Fibroblast of lung (primary cell): Measurements from ENCODE around the gene KRT76. TPM values are rescaled to one million over a fixed set of nuclear protein-coding genes. Genes with fewer than 3 reads are reported as not detected.

Source experiments
- DNase-seq, 2 donors: peaks; one replicate each; pipeline versions ENCODE4 v3.0.0 to v3.0.0-alpha.2; 2010; ENCODE audit warnings: low read depth in 2 of 2
- H2AFZ ChIP-seq: 2 replicates; pipeline ENCODE4 v1.5.1; 2012; ENCODE audit warnings: low read length, control low read depth, inconsistent platforms
- H3K27ac ChIP-seq: 2 replicates; pipeline ENCODE4 v1.5.1; 2011; ENCODE audit warnings: low read length, control low read depth; ENCODE audit not compliant: insufficient read depth
- H3K27me3 ChIP-seq: 2 replicates; pipeline ENCODE4 v1.5.1; 2011; ENCODE audit warnings: mild to moderate bottlenecking, low read length; ENCODE audit not compliant: control insufficient read depth, insufficient read depth
- H3K36me3 ChIP-seq: 2 replicates; pipeline ENCODE4 v1.5.1; 2011; ENCODE audit warnings: low read length; ENCODE audit not compliant: control insufficient read depth, insufficient read depth
- H3K4me1 ChIP-seq: 2 replicates; pipeline ENCODE4 v1.5.1; 2011; ENCODE audit warnings: low read length; ENCODE audit not compliant: control insufficient read depth, insufficient read depth; ENCODE audit errors: extremely low read depth
- H3K4me2 ChIP-seq: 2 replicates; pipeline ENCODE4 v1.5.1; 2011; ENCODE audit warnings: low read length, control low read depth; ENCODE audit not compliant: insufficient read depth; ENCODE audit errors: extremely low read depth
- H3K4me3 ChIP-seq, 4 experiments: fragments of 200-600 bp in 1 of 4; sonication (generic) in 1 of 4; replicated peaks in 1 of 4; 2 replicates each; pipeline ENCODE4 v1.5.1; 2011 to 2016; ENCODE audit warnings: low read length in 4 of 4, low read depth in 3 of 4, mild to moderate bottlenecking in 3 of 4, control low read depth in 2 of 4, inconsistent platforms in 1 of 4, mixed read lengths in 1 of 4; ENCODE audit not compliant: insufficient read depth in 1 of 4; ENCODE audit errors: control extremely low read depth in 1 of 4
- H3K79me2 ChIP-seq: 2 replicates; pipeline ENCODE4 v1.5.1; 2012; ENCODE audit warnings: mild to moderate bottlenecking, low read length, inconsistent platforms; ENCODE audit not compliant: control insufficient read depth, insufficient read depth
- H3K9ac ChIP-seq: 2 replicates; pipeline ENCODE4 v1.5.1; 2011; ENCODE audit warnings: mild to moderate bottlenecking, low read length, control low read depth; ENCODE audit not compliant: insufficient read depth
- H3K9me3 ChIP-seq: 2 replicates; pipeline ENCODE4 v1.5.1; 2012; ENCODE audit warnings: low read depth, low read length; ENCODE audit not compliant: control insufficient read depth, insufficient read depth
- H4K20me1 ChIP-seq: 2 replicates; pipeline ENCODE4 v1.5.1; 2011; ENCODE audit warnings: low read length; ENCODE audit not compliant: control insufficient read depth, insufficient read depth; ENCODE audit errors: extremely low read depth
- CTCF ChIP-seq, 2 donors: IDR thresholded peaks in 1 of 2; conservative IDR thresholded peaks in 1 of 2; 1 replicate in 1 of 2; 2 replicates in 1 of 2; pipeline ENCODE4 v1.5.1; 2011 to 2012; ENCODE audit warnings: low read length in 2 of 2, control low read depth in 1 of 2, inconsistent platforms in 1 of 2, low read depth in 1 of 2, mild to moderate bottlenecking in 1 of 2
- EZH2 ChIP-seq: IDR thresholded peaks from 2 replicates; pipeline ENCODE4 v1.5.1; 2012; ENCODE audit warnings: low read length, control low read depth, mild to moderate bottlenecking; ENCODE audit errors: missing control alignments
- polyA plus RNA-seq, 2 donors: library from polyadenylated mRNA; depleted of rRNA in 1 of 2; stranded (reverse) in 1 of 2; unstranded in 1 of 2; fragments of >200 nt; gene quantifications; 2 replicates each; pipeline ENCODE4 v1.2.1, GENCODE V29; 2011 to 2012; ENCODE audit warnings: missing spikeins in 1 of 2
- total RNA-seq: library from RNA; depleted of rRNA; stranded (reverse); fragments of >200 nt; gene quantifications from 2 replicates; pipeline ENCODE4 v1.2.1, GENCODE V29; 2014

The KRT76 gene
- total and polyA plus RNA-seq, 2 donors (not counting 1 experiment from before 2014, with no cell fraction given) = not detected

GRCh38 chr12:52771088-52771487 lies 6.1 kb downstream of the KRT76 start:
- no peak overlapping the region for H3K4me2 ChIP-seq
- no peak overlapping the region for H3K9ac ChIP-seq
- H3K9me3 ChIP-seq = no peaks in the 10 kb centered on the region
- H3K36me3 ChIP-seq = no peaks in the 10 kb centered on the region
- H3K27ac ChIP-seq = no peak overlapping the region
- H3K4me3 ChIP-seq = no peak overlapping the region
- DNase-seq = no peak
- peaks cover 14% of the 10 kb centered on the region for H3K27me3 ChIP-seq
- no peaks in the 10 kb centered on the region for H3K4me1 ChIP-seq
- H2AFZ ChIP-seq = no peak overlapping the region
- H4K20me1 ChIP-seq = no peaks in the 10 kb centered on the region
- no peaks in the 10 kb centered on the region for H3K79me2 ChIP-seq
- TF ChIP-seq EZH2 (no peak), CTCF (conservative IDR thresholded peaks at IDR 0.05 in 1 of 2, IDR thresholded peaks at IDR 0.05 in 1 of 2; ENCODE audit: low read depth in 1 of 2, low read length in 2 of 2) (no peak)

- no peak overlapping the region for H3K4me2 ChIP-seq
- H2AFZ ChIP-seq = no peak overlapping the region
- H3K4me3 ChIP-seq = no peak overlapping the region
- H3K27me3 ChIP-seq = peaks cover 14% of the 10 kb centered on the region
- H3K27ac ChIP-seq = no peak overlapping the region
- no peaks in the 10 kb centered on the region for H4K20me1 ChIP-seq
- no peak overlapping the region for H3K9ac ChIP-seq
- H3K79me2 ChIP-seq = no peaks in the 10 kb centered on the region
- no peaks in the 10 kb centered on the region for H3K4me1 ChIP-seq
- no peak for TF ChIP-seq EZH2
- no peak for TF ChIP-seq CTCF (conservative IDR thresholded peaks at IDR 0.05 in 1 of 2, IDR thresholded peaks at IDR 0.05 in 1 of 2; ENCODE audit: low read depth in 1 of 2, low read length in 2 of 2)
- H3K9me3 ChIP-seq = no peaks in the 10 kb centered on the region
- H3K36me3 ChIP-seq = no peaks in the 10 kb centered on the region
- no peak for DNase-seq
Measured at GRCh38 chr12:52769946-52770345, 7.2 kb downstream of the KRT76 start.

- no peaks in the 10 kb centered on the region for H4K20me1 ChIP-seq
- no peak for TF ChIP-seq CTCF (conservative IDR thresholded peaks at IDR 0.05 in 1 of 2, IDR thresholded peaks at IDR 0.05 in 1 of 2; ENCODE audit: low read depth in 1 of 2, low read length in 2 of 2)
- TF ChIP-seq EZH2 = no peak
- H3K4me1 ChIP-seq = no peaks in the 10 kb centered on the region
- H3K4me2 ChIP-seq = no peak overlapping the region
- H3K27me3 ChIP-seq = peaks cover 14% of the 10 kb centered on the region
- no peak overlapping the region for H3K9ac ChIP-seq
- H3K79me2 ChIP-seq = no peaks in the 10 kb centered on the region
- no peak overlapping the region for H3K27ac ChIP-seq
- no peak overlapping the region for H3K4me3 ChIP-seq
- H3K36me3 ChIP-seq = no peaks in the 10 kb centered on the region
- H2AFZ ChIP-seq = no peak overlapping the region
- H3K9me3 ChIP-seq = no peaks in the 10 kb centered on the region
- no peak for DNase-seq
Measured at GRCh38 chr12:52769354-52769753, 7.8 kb downstream of the KRT76 start.
